Measurements from ENCODE around the gene ZNF726. TPM values are rescaled to one million over a fixed set of nuclear protein-coding genes. Genes with fewer than 3 reads are reported as not detected.

ZNF726 gene
- total RNA-seq, 1 experiment from 2014 or later = 7.5 TPM

- no peak overlapping the region for H3K4me3 ChIP-seq
- no peaks in the 10 kb centered on the region; the same call in 1 of the 2 replicates for H3K9me3 ChIP-seq (ENCODE audit: insufficient read depth, low read depth)
- H3K9me2 ChIP-seq (ENCODE audit: insufficient read depth) = no peaks in the 10 kb centered on the region
- no peaks in the 10 kb centered on the region for H4K20me1 ChIP-seq (ENCODE audit: insufficient read depth)
- no peaks in the 10 kb centered on the region for H3K4me1 ChIP-seq (replicated peaks; ENCODE audit: insufficient read depth)
- intact Hi-C loops (cut with micrococcal nuclease; ENCODE audit: unreplicated experiment) = no loop called here
- H3K79me2 ChIP-seq (ENCODE audit: low read depth) = no peaks in the 10 kb centered on the region
- no peaks in the 10 kb centered on the region for H3F3A ChIP-seq (ENCODE audit: insufficient read depth, low read depth)
- H3K27me3 ChIP-seq (ENCODE audit: insufficient read depth, low read depth) = peaks cover 6% of the 10 kb centered on the region; the same call in 1 of the 2 replicates
- H2AFZ ChIP-seq = no peak overlapping the region
- no peaks in the 10 kb centered on the region for H3K36me3 ChIP-seq (ENCODE audit: low read depth)
- no TSS peak for BruUV-seq (replicated peaks)
- POLR2A ChIA-PET (ENCODE audit: unreplicated experiment) = interaction anchor here (0.6 kb wide), 1 partner anchor 455 kb away, joined by 3 read pairs; no protein-coding TSS in a partner anchor
- DNase-seq = no peak
- no peak overlapping the region for H3K4me2 ChIP-seq
- CTCF ChIA-PET = no interaction called here
- no peak overlapping the region for H3K27ac ChIP-seq
- no peak for TF ChIP-seq EZH2 (IDR thresholded peaks at IDR 0.05; ENCODE audit: low read depth)
- TF ChIP-seq CTCF (conservative IDR thresholded peaks at IDR 0.05) = no peak
Measured at GRCh38 chr19:23969630-23970029, 54.9 kb downstream of the ZNF726 start.

GRCh38 chr19:23971598-23971997 is 56.9 kb downstream of the ZNF726 start:
- no peaks in the 10 kb centered on the region for H4K20me1 ChIP-seq (ENCODE audit: insufficient read depth)
- no peaks in the 10 kb centered on the region for H3K4me1 ChIP-seq (replicated peaks; ENCODE audit: insufficient read depth)
- H3K27me3 ChIP-seq (ENCODE audit: insufficient read depth, low read depth) = peaks cover 6% of the 10 kb centered on the region; the same call in 1 of the 2 replicates
- no peaks in the 10 kb centered on the region for H3K36me3 ChIP-seq (ENCODE audit: low read depth)
- no peak overlapping the region for H2AFZ ChIP-seq
- ChIA-PET CTCF (interaction anchor here (0.8 kb wide), 1 partner anchor 20 kb away, joined by 4 read pairs; no protein-coding TSS in a partner anchor), POLR2A (ENCODE audit: unreplicated experiment) (no interaction called here)
- no peaks in the 10 kb centered on the region for H3K79me2 ChIP-seq (ENCODE audit: low read depth)
- H3K9me3 ChIP-seq (ENCODE audit: insufficient read depth, low read depth) = no peaks in the 10 kb centered on the region; the same call in 1 of the 2 replicates
- H3K9me2 ChIP-seq (ENCODE audit: insufficient read depth) = no peaks in the 10 kb centered on the region
- H3K4me3 ChIP-seq = no peak overlapping the region
- H3K27ac ChIP-seq = no peak overlapping the region
- DNase-seq = no peak
- H3F3A ChIP-seq (ENCODE audit: insufficient read depth, low read depth) = no peaks in the 10 kb centered on the region
- TF ChIP-seq EZH2 (IDR thresholded peaks at IDR 0.05; ENCODE audit: low read depth) (no peak), CTCF (conservative IDR thresholded peaks at IDR 0.05) (no peak)
- intact Hi-C loops (cut with micrococcal nuclease; ENCODE audit: unreplicated experiment) = no loop called here
- H3K4me2 ChIP-seq = no peak overlapping the region
- no TSS peak for BruUV-seq (replicated peaks)

GRCh38 chr19:23972161-23972560 is 57.5 kb downstream of the ZNF726 start:
- no TSS peak for BruUV-seq (replicated peaks)
- Histone ChIP-seq H3K27ac (no peak overlapping the region), H3K4me2 (no peak overlapping the region), H3K9me2 (ENCODE audit: insufficient read depth) (no peaks in the 10 kb centered on the region), H3K9me3 (ENCODE audit: insufficient read depth, low read depth) (no peaks in the 10 kb centered on the region; the same call in 1 of the 2 replicates), H3K36me3 (ENCODE audit: low read depth) (no peaks in the 10 kb centered on the region), H3K4me3 (no peak overlapping the region), H3K4me1 (replicated peaks; ENCODE audit: insufficient read depth) (no peaks in the 10 kb centered on the region), H3K27me3 (ENCODE audit: insufficient read depth, low read depth) (peaks cover 6% of the 10 kb centered on the region; the same call in 1 of the 2 replicates), H3F3A (ENCODE audit: insufficient read depth, low read depth) (no peaks in the 10 kb centered on the region), H3K79me2 (ENCODE audit: low read depth) (no peaks in the 10 kb centered on the region), H4K20me1 (ENCODE audit: insufficient read depth) (no peaks in the 10 kb centered on the region), H2AFZ (no peak overlapping the region)
- DNase-seq = no peak
- POLR2A ChIA-PET (ENCODE audit: unreplicated experiment) = no interaction called here
- TF ChIP-seq CTCF (conservative IDR thresholded peaks at IDR 0.05) = no peak
- intact Hi-C loops (cut with micrococcal nuclease; ENCODE audit: unreplicated experiment) = no loop called here
- CTCF ChIA-PET = no interaction called here

All from PC-9 (cell line).